C4-2B (cell line): ENCODE measurements around the gene HDAC4.

ENCODE experiments used
- CTCF ChIP-seq: fragments of 450-650 bp; conservative IDR thresholded peaks from 2 replicates; pipeline ENCODE4 v1.5.1; 2017; ENCODE audit warnings: mild to moderate bottlenecking
- ZFX ChIP-seq: fragments of 450-650 bp; IDR thresholded peaks from 2 replicates; pipeline ENCODE4 v1.6.1; 2017

GRCh38 chr2:239065537-239065936 lies 335.3 kb downstream of the HDAC4 start:
- TF ChIP-seq CTCF (no peak), ZFX (no peak)
